LNCaP clone FGC (cell line): ENCODE measurements around the gene RNF166.

Experiments used
- DNase-seq: peaks from one replicate; pipeline ENCODE4 v3.0.0-alpha.2; 2011; ENCODE audit warnings: low read depth
- H3K4me3 ChIP-seq: 2 replicates; pipeline ENCODE4 v1.5.1; 2011; ENCODE audit warnings: mild to moderate bottlenecking, low read depth, low read length, control low read depth
- CTCF ChIP-seq: IDR thresholded peaks from 2 replicates; pipeline ENCODE4 v1.5.1; 2012; ENCODE audit warnings: mild to moderate bottlenecking; ENCODE audit not compliant: control insufficient read depth, insufficient read depth; ENCODE audit errors: extremely low read depth

The RNF166 gene

GRCh38 chr16:88705801-88706228, 393 bp downstream of the RNF166 start:
- no peak for DNase-seq
- peak overlapping the region; percentile 99 for H3K4me3 ChIP-seq
- no peak for TF ChIP-seq CTCF

GRCh38 chr16:88705076-88705684, 1.0 kb downstream of the RNF166 start:
- DNase-seq: no peak
- TF ChIP-seq CTCF: no peak
- H3K4me3 ChIP-seq: peak overlapping the region; percentile 99

- no peak for DNase-seq
- no peak overlapping the region for H3K4me3 ChIP-seq
These were observed 2.5 kb downstream of the RNF166 start for GRCh38 chr16:88703486-88704309.

GRCh38 chr16:88702371-88703210, 3.6 kb downstream of the RNF166 start:
- no peak for TF ChIP-seq CTCF
- DNase-seq: no peak
- no peak overlapping the region for H3K4me3 ChIP-seq

More at GRCh38 chr16:88703486-88704309, 2.5 kb downstream of the RNF166 start:
- TF ChIP-seq CTCF: no peak

- no peak overlapping the region for H3K4me3 ChIP-seq
- TF ChIP-seq CTCF: no peak
- no peak for DNase-seq
These were observed 4.4 kb downstream of the RNF166 start for GRCh38 chr16:88701581-88702370.

- TF ChIP-seq CTCF: no peak
- no peak for DNase-seq
- H3K4me3 ChIP-seq: no peak overlapping the region
These were observed 5.3 kb downstream of the RNF166 start for GRCh38 chr16:88700636-88701482.
